H9 (cell line): ENCODE results near the gene HSD17B13. TPM values are rescaled to one million over a fixed set of nuclear protein-coding genes. Genes with fewer than 3 reads are reported as not detected.

Source experiments
- DNase-seq: peaks from one replicate; pipeline ENCODE4 v3.0.0-alpha.2; 2017
- H2AFZ ChIP-seq: one replicate; pipeline ENCODE4 v1.6.1; 2013; ENCODE audit warnings: mild to moderate bottlenecking, low read length, control low read depth, moderate library complexity
- H2AK5ac ChIP-seq: 2 replicates; pipeline ENCODE4 v1.6.1; 2013; ENCODE audit warnings: low read length, control low read depth, mixed read lengths; ENCODE audit not compliant: insufficient read length
- H2BK120ac ChIP-seq: one replicate; pipeline ENCODE4 v1.6.1; 2013; ENCODE audit warnings: low read depth, mild to moderate bottlenecking, low read length, control low read depth, inconsistent platforms; ENCODE audit not compliant: poor library complexity, severe bottlenecking
- H2BK12ac ChIP-seq: 2 replicates; pipeline ENCODE4 v1.6.1; 2013; ENCODE audit warnings: low read length, control low read depth, mixed read lengths, low read depth; ENCODE audit not compliant: insufficient read length
- H2BK15ac ChIP-seq: 2 replicates; pipeline ENCODE4 v1.6.1; 2013; ENCODE audit warnings: low read depth, low read length, control low read depth
- H2BK20ac ChIP-seq: one replicate; pipeline ENCODE4 v1.6.1; 2013; ENCODE audit warnings: low read depth, mild to moderate bottlenecking, low read length, control low read depth, inconsistent platforms; ENCODE audit not compliant: poor library complexity, severe bottlenecking
- H2BK5ac ChIP-seq: 2 replicates; pipeline ENCODE4 v1.6.1; 2013; ENCODE audit warnings: low read length, control low read depth, mixed read lengths; ENCODE audit not compliant: insufficient read length
- H3K14ac ChIP-seq: 2 replicates; pipeline ENCODE4 v1.6.1; 2013; ENCODE audit warnings: low read length, control low read depth; ENCODE audit not compliant: insufficient read depth
- H3K18ac ChIP-seq: 2 replicates; pipeline ENCODE4 v1.6.1; 2013; ENCODE audit warnings: low read depth, mild to moderate bottlenecking, mixed read lengths, low read length, control low read depth; ENCODE audit not compliant: insufficient read length
- H3K23ac ChIP-seq: 2 replicates; pipeline ENCODE4 v1.6.1; 2013; ENCODE audit warnings: low read length, control low read depth, mixed read lengths, low read depth; ENCODE audit not compliant: insufficient read length
- H3K23me2 ChIP-seq: 2 replicates; pipeline ENCODE4 v1.6.1; 2013; ENCODE audit warnings: low read depth, mild to moderate bottlenecking, mixed read lengths, low read length, control low read depth; ENCODE audit not compliant: insufficient read length, poor library complexity, severe bottlenecking
- H3K27ac ChIP-seq: 2 replicates; pipeline ENCODE4 v1.5.1; 2013; ENCODE audit warnings: low read length, control low read depth, mixed read lengths, low read depth; ENCODE audit not compliant: insufficient read length
- H3K27me3 ChIP-seq: 2 replicates; pipeline ENCODE4 v1.6.1; 2013; ENCODE audit warnings: low read length, control low read depth, inconsistent platforms; ENCODE audit not compliant: insufficient read depth
- H3K4ac ChIP-seq: 2 replicates; pipeline ENCODE4 v1.6.1; 2013; ENCODE audit warnings: low read depth, mild to moderate bottlenecking, control low read depth, inconsistent platforms, low read length, moderate library complexity
- H3K4me1 ChIP-seq: 2 replicates; pipeline ENCODE4 v1.6.1; 2013; ENCODE audit warnings: low read length, control low read depth, inconsistent platforms; ENCODE audit not compliant: insufficient read depth
- H3K4me2 ChIP-seq: 2 replicates; pipeline ENCODE4 v1.6.1; 2013; ENCODE audit warnings: low read length, control low read depth, mixed read lengths; ENCODE audit not compliant: insufficient read length, insufficient read depth
- H3K56ac ChIP-seq: 2 replicates; pipeline ENCODE4 v1.6.1; 2013; ENCODE audit warnings: low read depth, mild to moderate bottlenecking, mixed read lengths, low read length, control low read depth; ENCODE audit not compliant: insufficient read length
- H3K79me1 ChIP-seq: 2 replicates; pipeline ENCODE4 v1.6.1; 2013; ENCODE audit warnings: low read depth, mild to moderate bottlenecking, moderate library complexity, low read length, control low read depth, inconsistent platforms; ENCODE audit not compliant: insufficient read depth, poor library complexity, severe bottlenecking
- H3K79me2 ChIP-seq: 2 replicates; pipeline ENCODE4 v1.6.1; 2013; ENCODE audit warnings: low read length, control low read depth, inconsistent platforms; ENCODE audit not compliant: insufficient read depth
- H3K9ac ChIP-seq: 2 replicates; pipeline ENCODE4 v1.6.1; 2013; ENCODE audit warnings: low read length, control low read depth, mixed read lengths; ENCODE audit not compliant: insufficient read length; ENCODE audit errors: extremely low read depth
- H3K9me3 ChIP-seq: one replicate; pipeline ENCODE4 v1.6.1; 2013; ENCODE audit warnings: low read depth, low read length, inconsistent platforms; ENCODE audit not compliant: control insufficient read depth
- H3T11ph ChIP-seq: one replicate; pipeline ENCODE4 v1.6.1; 2013; ENCODE audit warnings: mild to moderate bottlenecking, low read length, control low read depth, inconsistent platforms
- H4K20me1 ChIP-seq: one replicate; pipeline ENCODE4 v1.6.1; 2013; ENCODE audit not compliant: control insufficient read depth, insufficient read length, insufficient read depth
- H4K5ac ChIP-seq: 2 replicates; pipeline ENCODE4 v1.6.1; 2013; ENCODE audit warnings: low read depth, mild to moderate bottlenecking, mixed read lengths, low read length, control low read depth; ENCODE audit not compliant: insufficient read length
- H4K8ac ChIP-seq: replicated peaks from 2 replicates; pipeline ENCODE4 v1.6.1; 2013; ENCODE audit warnings: low read length, control low read depth, mixed read lengths, low read depth; ENCODE audit not compliant: insufficient read length
- H4K91ac ChIP-seq: 2 replicates; pipeline ENCODE4 v1.6.1; 2013; ENCODE audit warnings: low read depth, mild to moderate bottlenecking, moderate library complexity, mixed read lengths, low read length, control low read depth; ENCODE audit not compliant: insufficient read length
- H3K27ac Mint-ChIP-seq, 3 experiments: 2 replicates in 2 of 3; 3 replicates in 1 of 3; pipeline ENCODE4 v1.8.0; 2020 to 2021; ENCODE audit warnings: mixed read lengths in 3 of 3, mild to moderate bottlenecking in 1 of 3, moderate library complexity in 1 of 3
- H3K27me3 Mint-ChIP-seq: 2 replicates; pipeline ENCODE4 v1.8.0; 2021; ENCODE audit warnings: low read depth, mild to moderate bottlenecking, moderate library complexity, mixed read lengths
- H3K36me3 Mint-ChIP-seq, 3 experiments: 2 replicates in 2 of 3; 3 replicates in 1 of 3; pipeline ENCODE4 v1.8.0; 2020 to 2021; ENCODE audit warnings: low read depth in 3 of 3, mixed read lengths in 3 of 3; ENCODE audit not compliant: insufficient read depth in 1 of 3
- H3K4me1 Mint-ChIP-seq, 2 experiments: 2 replicates each; pipeline ENCODE4 v1.8.0; 2020; ENCODE audit warnings: mixed read lengths in 2 of 2
- H3K4me3 Mint-ChIP-seq, 2 experiments: 2 replicates in 1 of 2; 3 replicates in 1 of 2; pipeline ENCODE4 v1.8.0; 2020 to 2021; ENCODE audit warnings: mild to moderate bottlenecking in 2 of 2, mixed read lengths in 2 of 2, moderate library complexity in 1 of 2
- H3K9me3 Mint-ChIP-seq, 2 experiments: 2 replicates in 1 of 2; 3 replicates in 1 of 2; pipeline ENCODE4 v1.8.0; 2020; ENCODE audit warnings: mild to moderate bottlenecking in 2 of 2, mixed read lengths in 2 of 2, moderate library complexity in 1 of 2
- WGBS: extraction: QIAGEN DNeasy Blood & Tissue Kit; methylation state at CpG from one replicate; pipeline ENCODE4 v1.1.7; 2013; ENCODE audit warnings: missing lambda C conversion rate, low lambda C conversion rate, mixed read lengths; ENCODE audit not compliant: insufficient read length; ENCODE audit errors: extremely low coverage; 5-methylcytosine and 5-hydroxymethylcytosine counted together
- total RNA-seq: library from RNA; stranded (reverse); gene quantifications from 2 replicates; pipeline ENCODE4 v1.2.1, GENCODE V29; 2021
- TF ChIP-seq, protein P1 (sequence below): fragments of 200-600 bp; sonication (generic); conservative IDR thresholded peaks from 3 replicates; pipeline ENCODE4 v1.8.0; 2021; ENCODE audit warnings: antibody characterized with exemption, mild to moderate bottlenecking

Gene HSD17B13
- total RNA-seq, 1 experiment from 2014 or later = not detected

DNA sequence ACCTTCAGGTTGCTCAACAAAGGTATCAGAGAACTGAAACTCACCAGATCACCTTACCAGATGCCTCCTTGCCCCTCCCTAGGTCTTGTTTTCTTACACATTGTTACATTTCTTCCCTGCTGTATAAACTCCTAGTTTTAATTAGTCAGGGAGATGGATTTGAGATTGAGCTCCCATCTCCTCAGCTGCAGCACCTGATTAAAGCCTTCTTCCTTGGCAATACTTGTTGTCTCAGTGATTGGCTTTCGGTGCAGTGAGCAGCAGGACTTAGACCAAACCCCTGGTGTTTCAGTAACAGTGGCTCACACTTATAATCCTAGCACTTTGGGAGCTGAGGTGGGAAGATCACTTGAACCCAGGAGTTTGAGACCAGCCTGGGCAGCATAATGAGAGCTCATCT is 59.8 kb downstream of the HSD17B13 start:
- H2AK5ac ChIP-seq = no peak overlapping the region
- H3K4me2 ChIP-seq = no peak overlapping the region
- no peak overlapping the region for H3K27ac ChIP-seq
- H2BK120ac ChIP-seq = no peak overlapping the region
- H2BK5ac ChIP-seq = no peak overlapping the region
- no peak overlapping the region for H3K27ac Mint-ChIP-seq
- no peaks in the 10 kb centered on the region for H3K9me3 ChIP-seq
- DNase-seq = no peak
- H3K18ac ChIP-seq = no peak overlapping the region
- H3K27me3 Mint-ChIP-seq = peaks cover 1% of the 10 kb centered on the region; the same call in 1 of the 2 replicates
- H3K4me1 Mint-ChIP-seq = no peaks in the 10 kb centered on the region
- H3K4ac ChIP-seq = no peak overlapping the region
- H4K8ac ChIP-seq = no peak overlapping the region
- H3K27me3 ChIP-seq = no peaks in the 10 kb centered on the region
- no peaks in the 10 kb centered on the region for H4K20me1 ChIP-seq
- H3K9ac ChIP-seq = no peak overlapping the region
- H3K9me3 Mint-ChIP-seq = peaks cover 4 to 6% of the 10 kb centered on the region in 2 experiments
- H3K4me1 ChIP-seq = no peaks in the 10 kb centered on the region
- no CpG with 5 or more reads among the region's 1 CpG for WGBS
- H3T11ph ChIP-seq = no peak overlapping the region
- no peak overlapping the region for H3K56ac ChIP-seq
- no peak overlapping the region for H3K4me3 Mint-ChIP-seq
- H4K91ac ChIP-seq = no peak overlapping the region
- TF ChIP-seq, protein P1, sequence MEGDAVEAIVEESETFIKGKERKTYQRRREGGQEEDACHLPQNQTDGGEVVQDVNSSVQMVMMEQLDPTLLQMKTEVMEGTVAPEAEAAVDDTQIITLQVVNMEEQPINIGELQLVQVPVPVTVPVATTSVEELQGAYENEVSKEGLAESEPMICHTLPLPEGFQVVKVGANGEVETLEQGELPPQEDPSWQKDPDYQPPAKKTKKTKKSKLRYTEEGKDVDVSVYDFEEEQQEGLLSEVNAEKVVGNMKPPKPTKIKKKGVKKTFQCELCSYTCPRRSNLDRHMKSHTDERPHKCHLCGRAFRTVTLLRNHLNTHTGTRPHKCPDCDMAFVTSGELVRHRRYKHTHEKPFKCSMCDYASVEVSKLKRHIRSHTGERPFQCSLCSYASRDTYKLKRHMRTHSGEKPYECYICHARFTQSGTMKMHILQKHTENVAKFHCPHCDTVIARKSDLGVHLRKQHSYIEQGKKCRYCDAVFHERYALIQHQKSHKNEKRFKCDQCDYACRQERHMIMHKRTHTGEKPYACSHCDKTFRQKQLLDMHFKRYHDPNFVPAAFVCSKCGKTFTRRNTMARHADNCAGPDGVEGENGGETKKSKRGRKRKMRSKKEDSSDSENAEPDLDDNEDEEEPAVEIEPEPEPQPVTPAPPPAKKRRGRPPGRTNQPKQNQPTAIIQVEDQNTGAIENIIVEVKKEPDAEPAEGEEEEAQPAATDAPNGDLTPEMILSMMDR = no peak
- H2BK20ac ChIP-seq = no peak overlapping the region
- no peak overlapping the region for H2AFZ ChIP-seq
- H3K23me2 ChIP-seq = no peaks in the 10 kb centered on the region
- no peaks in the 10 kb centered on the region for H3K79me2 ChIP-seq
- H3K14ac ChIP-seq = no peak overlapping the region
- H3K36me3 Mint-ChIP-seq = peaks cover 3 to 5% (median 5%) of the 10 kb centered on the region in 3 experiments; a peak in 4 of 7 replicates
- no peak overlapping the region for H3K23ac ChIP-seq
- no peak overlapping the region for H4K5ac ChIP-seq
- no peak overlapping the region for H2BK15ac ChIP-seq
- no peaks in the 10 kb centered on the region for H3K79me1 ChIP-seq
- no peak overlapping the region for H2BK12ac ChIP-seq
